NOMO-1 treated with dmso at 0.1 percent for 144 hours (cell line): ENCODE data around the gene IL15RA.
"Not testable (repeated sequence)": the region's sequence is repeated elsewhere in the genome, so short reads cannot be mapped to it uniquely, and the experiment has no call there.

Experiments
- DNase-seq: peaks from one replicate; lab custom pipeline; 2025; ENCODE audit not compliant: unreplicated experiment; lab: John Stamatoyannopoulos, UW

IL15RA gene

GRCh38 chr10:5970527-5970926 lies 6.8 kb downstream of the IL15RA start:
- DNase-seq = no peak

- DNase-seq = no peak
These were observed 7.3 kb downstream of the IL15RA start for GRCh38 chr10:5970066-5970465.

GRCh38 chr10:5968681-5969453 lies 8.5 kb downstream of the IL15RA start:
- no peak for DNase-seq

GRCh38 chr10:5968037-5968680 lies 9.2 kb downstream of the IL15RA start:
- no peak for DNase-seq

GRCh38 chr10:5965266-5965665 lies 12.1 kb downstream of the IL15RA start:
- DNase-seq = no peak

GRCh38 chr10:5964736-5965135 lies 12.6 kb downstream of the IL15RA start:
- no peak for DNase-seq

GRCh38 chr10:5963591-5963990 lies 13.8 kb downstream of the IL15RA start:
- DNase-seq = no peak

- no peak for DNase-seq
These were observed 14.3 kb downstream of the IL15RA start for GRCh38 chr10:5963071-5963470.

- not testable (repeated sequence) for DNase-seq
These were observed 14.9 kb downstream of the IL15RA start for GRCh38 chr10:5962358-5962940.

GRCh38 chr10:5961405-5962100 lies 15.8 kb downstream of the IL15RA start:
- DNase-seq = no peak

GRCh38 chr10:5960973-5961275 lies 16.4 kb downstream of the IL15RA start:
- DNase-seq = not testable (repeated sequence)

GRCh38 chr10:5960070-5960972 lies 17.0 kb downstream of the IL15RA start:
- DNase-seq = no peak

GRCh38 chr10:5959581-5960069 lies 17.7 kb downstream of the IL15RA start:
- no peak for DNase-seq

GRCh38 chr10:5959142-5959541 lies 18.2 kb downstream of the IL15RA start:
- DNase-seq = no peak

- no peak for DNase-seq
These were observed 18.7 kb downstream of the IL15RA start for GRCh38 chr10:5958675-5959074.

GRCh38 chr10:5958077-5958476 lies 19.3 kb downstream of the IL15RA start:
- no peak for DNase-seq

- no peak for DNase-seq
These were observed 21.0 kb downstream of the IL15RA start for GRCh38 chr10:5956146-5956936.

- no peak for DNase-seq
These were observed 23.7 kb downstream of the IL15RA start for GRCh38 chr10:5953676-5954075.

- no peak for DNase-seq
These were observed 24.5 kb downstream of the IL15RA start for GRCh38 chr10:5952731-5953385.
